OCI-LY7 (cell line): ENCODE results near the gene ZBTB21.

Experiments used
- CTCF ChIP-seq: fragments of 200-600 bp; sonication (generic); conservative IDR thresholded peaks from 2 replicates; pipeline ENCODE4 v1.5.1; 2014; ENCODE audit warnings: mild to moderate bottlenecking, antibody characterized with exemption, low read length, moderate library complexity, mixed read lengths
- EZH2phosphoT487 ChIP-seq: fragments of 200-600 bp; sonication (generic); IDR thresholded peaks from 2 replicates; pipeline ENCODE4 v1.6.1; 2018; ENCODE audit warnings: low read depth, borderline replicate concordance, mild to moderate bottlenecking, mixed run types, antibody characterized with exemption, low read length, moderate library complexity, mixed read lengths

DNA sequence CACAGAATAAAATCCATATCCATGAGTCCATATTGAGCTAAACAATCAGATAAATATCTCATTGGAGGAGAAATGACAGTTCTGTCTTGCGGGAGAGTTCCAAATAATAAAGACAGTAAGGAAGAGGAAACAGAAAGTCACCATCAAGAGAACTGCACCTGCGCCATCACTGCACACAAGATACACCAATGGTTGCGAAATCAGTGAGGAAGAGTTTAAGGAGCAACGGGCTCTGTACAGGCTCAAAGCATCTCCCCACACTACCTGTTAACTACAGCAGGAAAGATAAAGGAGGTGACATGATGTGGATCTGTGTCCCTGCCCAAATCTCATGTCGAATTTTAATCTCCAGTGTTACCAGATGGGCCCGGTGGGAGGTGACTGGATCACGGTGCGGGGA, 64.2 kb downstream of the ZBTB21 start:
- no peak for TF ChIP-seq CTCF
- TF ChIP-seq EZH2phosphoT487 = no peak
